Measurements from ENCODE around the gene BMI1. TPM values are rescaled to one million over a fixed set of nuclear protein-coding genes. Genes with fewer than 3 reads are reported as not detected.

Gene BMI1
- total RNA-seq, 1 experiment from 2014 or later = 6.8 TPM

GRCh38 chr10:22305721-22306120 is 15.2 kb upstream of the BMI1 start:
- Histone ChIP-seq H3K4me2 (ENCODE audit: insufficient read depth, insufficient read length, low read length) (no peak overlapping the region), H4K20me1 (ENCODE audit: control insufficient read depth, insufficient read depth, insufficient read length) (no peaks in the 10 kb centered on the region), H3K27ac (ENCODE audit: insufficient read length, low read depth, low read length) (no peak overlapping the region), H3K9ac (ENCODE audit: extremely low read depth, insufficient read length, low read length) (no peak overlapping the region), H4K91ac (ENCODE audit: insufficient read length, low read depth, low read length) (no peak overlapping the region), H4K8ac (replicated peaks; ENCODE audit: insufficient read length, low read depth, low read length) (no peak overlapping the region), H3K18ac (ENCODE audit: insufficient read length, low read depth, low read length) (no peak overlapping the region), H2BK15ac (ENCODE audit: low read depth, low read length) (no peak overlapping the region), H3K79me2 (ENCODE audit: insufficient read depth, low read length) (no peaks in the 10 kb centered on the region), H3K23me2 (ENCODE audit: insufficient read length, low read depth, low read length, poor library complexity, severe bottlenecking) (no peaks in the 10 kb centered on the region), H3K23ac (ENCODE audit: insufficient read length, low read depth, low read length) (no peak overlapping the region), H2BK20ac (ENCODE audit: low read depth, low read length, poor library complexity, severe bottlenecking) (no peak overlapping the region), H3K14ac (ENCODE audit: insufficient read depth, low read length) (no peak overlapping the region), H3K4ac (ENCODE audit: low read depth, low read length) (no peak overlapping the region), H3T11ph (ENCODE audit: low read length) (no peak overlapping the region), H2BK5ac (ENCODE audit: insufficient read length, low read length) (no peak overlapping the region), H4K5ac (ENCODE audit: insufficient read length, low read depth, low read length) (no peak overlapping the region), H3K79me1 (ENCODE audit: insufficient read depth, low read depth, low read length, poor library complexity, severe bottlenecking) (no peaks in the 10 kb centered on the region), H3K27me3 (ENCODE audit: insufficient read depth, low read length) (no peaks in the 10 kb centered on the region), H2BK12ac (ENCODE audit: insufficient read length, low read depth, low read length) (no peak overlapping the region), H3K56ac (ENCODE audit: insufficient read length, low read depth, low read length) (no peak overlapping the region), H2AFZ (ENCODE audit: low read length) (no peak overlapping the region), H2BK120ac (ENCODE audit: low read depth, low read length, poor library complexity, severe bottlenecking) (no peak overlapping the region), H3K4me1 (ENCODE audit: insufficient read depth, low read length) (no peaks in the 10 kb centered on the region), H2AK5ac (ENCODE audit: insufficient read length, low read length) (no peak overlapping the region), H3K9me3 (ENCODE audit: control insufficient read depth, low read depth, low read length) (no peaks in the 10 kb centered on the region)
- H3K36me3 Mint-ChIP-seq (ENCODE audit: insufficient read depth in 1 of 3, low read depth in 3 of 3) = no peaks in the 10 kb centered on the region
- DNase-seq = no peak
- peaks cover 0 to 5% of the 10 kb centered on the region in 2 experiments; a peak in 1 of 5 replicates for H3K9me3 Mint-ChIP-seq
- H3K27ac Mint-ChIP-seq = no peak overlapping the region
- WGBS (ENCODE audit: extremely low coverage, insufficient read length, low lambda C conversion rate) = no CpG with 5 or more reads among the region's 2 CpGs
- no peak for TF ChIP-seq CTCF (conservative IDR thresholded peaks at IDR 0.05)
- H3K27me3 Mint-ChIP-seq (ENCODE audit: low read depth) = peaks cover 10% of the 10 kb centered on the region
- no peak overlapping the region for H3K4me3 Mint-ChIP-seq
- H3K4me1 Mint-ChIP-seq = no peaks in the 10 kb centered on the region
